HG03457 (cell line): Measurements from ENCODE around the gene UBE2N.
"Not testable (repeated sequence)": the region's sequence is repeated elsewhere in the genome, so short reads cannot be mapped to it uniquely, and the experiment has no call there.

Experiments used
- ATAC-seq: cut with Tn5 transposase; IDR thresholded peaks from one replicate; pipeline ENCODE4 v1.9.1; 2021; ENCODE audit warnings: moderate number of reproducible peaks; ENCODE audit not compliant: unreplicated experiment

UBE2N gene

GRCh38 chr12:93381976-93382437 lies 59.7 kb downstream of the UBE2N start:
- ATAC-seq = not testable (repeated sequence)

- no peak for ATAC-seq
Measured at GRCh38 chr12:93381161-93381975, 60.4 kb downstream of the UBE2N start.

- no peak for ATAC-seq
Measured at GRCh38 chr12:93380480-93381121, 61.1 kb downstream of the UBE2N start.

- no peak for ATAC-seq
Measured at GRCh38 chr12:93379981-93380361, 61.8 kb downstream of the UBE2N start.

GRCh38 chr12:93379326-93379980 lies 62.3 kb downstream of the UBE2N start:
- no peak for ATAC-seq

GRCh38 chr12:93378998-93379325 lies 62.8 kb downstream of the UBE2N start:
- no peak for ATAC-seq

GRCh38 chr12:93378196-93378997 lies 63.4 kb downstream of the UBE2N start:
- ATAC-seq = peak; percentile 34

GRCh38 chr12:93377252-93378195 lies 64.2 kb downstream of the UBE2N start, which contains the start of gene NUDT4:
Gene NUDT4 (plus strand): TSS chr12:93377925. CDS start chr12:93378323, 398 bp downstream.
- ATAC-seq = peak; percentile 63

GRCh38 chr12:93376436-93377251 lies 65.1 kb downstream of the UBE2N start:
- ATAC-seq = no peak

GRCh38 chr12:93375906-93376305 lies 65.8 kb downstream of the UBE2N start:
- ATAC-seq = no peak

GRCh38 chr12:93373961-93374656 lies 67.6 kb downstream of the UBE2N start:
- ATAC-seq = no peak

- ATAC-seq = no peak
Measured at GRCh38 chr12:93370947-93371346, 70.8 kb downstream of the UBE2N start.

GRCh38 chr12:93369505-93369904 lies 72.2 kb downstream of the UBE2N start:
- no peak for ATAC-seq

GRCh38 chr12:93368766-93369165 lies 73.0 kb downstream of the UBE2N start:
- ATAC-seq = no peak

GRCh38 chr12:93366422-93366821 lies 75.3 kb downstream of the UBE2N start:
- ATAC-seq = no peak

GRCh38 chr12:93365616-93366405 lies 75.9 kb downstream of the UBE2N start:
- ATAC-seq = no peak

GRCh38 chr12:93363841-93364297 lies 77.9 kb downstream of the UBE2N start:
- ATAC-seq = peak; percentile 72
